ENCODE measurements around the gene ZNF428. TPM values are rescaled to one million over a fixed set of nuclear protein-coding genes. Genes with fewer than 3 reads are reported as not detected.
"Not testable (repeated sequence)": the region's sequence is repeated elsewhere in the genome, so short reads cannot be mapped to it uniquely, and the experiment has no call there.

Gene ZNF428
- total RNA-seq, 2 donors from 2014 or later, result 23.4 to 25.7 TPM

GRCh38 chr19:43652546-43652874 lies 33.1 kb upstream of the ZNF428 start:
- peak in 1 of 2 donors; percentile 9 for TF ChIP-seq CTCF (IDR thresholded peaks at IDR 0.05)
- Histone ChIP-seq H3K27ac (no peak overlapping the region), H3K27me3 (no peaks in the 10 kb centered on the region), H3K36me3 (peaks cover 29% of the 10 kb centered on the region), H3K4me1 (no peaks in the 10 kb centered on the region), H3K9me3 (no peaks in the 10 kb centered on the region), H3K4me3 (no peak overlapping the region)
- DNase-seq (ENCODE audit: low spot score), result no peak

- Histone ChIP-seq H3K4me1 (no peaks in the 10 kb centered on the region), H3K4me3 (no peak overlapping the region), H3K9me3 (no peaks in the 10 kb centered on the region), H3K36me3 (peaks cover 29% of the 10 kb centered on the region), H3K27me3 (no peaks in the 10 kb centered on the region), H3K27ac (no peak overlapping the region)
- peak; percentile 56 to 80 for TF ChIP-seq CTCF (IDR thresholded peaks at IDR 0.05)
- DNase-seq (ENCODE audit: low spot score), result no peak
Observed at GRCh38 chr19:43651758-43652545, 32.5 kb upstream of the ZNF428 start.

- not testable (repeated sequence) for H3K27me3 ChIP-seq; DNase-seq (ENCODE audit: low spot score); H3K9me3 ChIP-seq; H3K27ac ChIP-seq; H3K4me1 ChIP-seq; H3K4me3 ChIP-seq
- peaks cover 16% of the 10 kb centered on the region for H3K36me3 ChIP-seq
Observed at GRCh38 chr19:43650276-43650675, 30.8 kb upstream of the ZNF428 start.

GRCh38 chr19:43649514-43649913 lies 30.1 kb upstream of the ZNF428 start:
- TF ChIP-seq CTCF (IDR thresholded peaks at IDR 0.05), result no peak
- no peak overlapping the region for H3K4me3 ChIP-seq
- no peak for DNase-seq (ENCODE audit: low spot score)
- H3K27ac ChIP-seq, result no peak overlapping the region
- H3K9me3 ChIP-seq, result no peaks in the 10 kb centered on the region
- no peaks in the 10 kb centered on the region for H3K27me3 ChIP-seq
- H3K4me1 ChIP-seq, result no peaks in the 10 kb centered on the region
- peaks cover 16% of the 10 kb centered on the region for H3K36me3 ChIP-seq

- peaks cover 16% of the 10 kb centered on the region for H3K36me3 ChIP-seq
- no peak for DNase-seq (ENCODE audit: low spot score)
- no peak overlapping the region for H3K4me3 ChIP-seq
- no peaks in the 10 kb centered on the region for H3K27me3 ChIP-seq
- no peaks in the 10 kb centered on the region for H3K4me1 ChIP-seq
- no peak overlapping the region for H3K27ac ChIP-seq
- no peaks in the 10 kb centered on the region for H3K9me3 ChIP-seq
- TF ChIP-seq CTCF (IDR thresholded peaks at IDR 0.05), result no peak
Observed at GRCh38 chr19:43648633-43649032, 29.2 kb upstream of the ZNF428 start.

- Histone ChIP-seq H3K4me1 (peaks cover 0 to 10% of the 10 kb centered on the region in 2 donors), H3K27ac (no peak overlapping the region), H3K27me3 (no peaks in the 10 kb centered on the region), H3K9me3 (no peaks in the 10 kb centered on the region), H3K4me3 (no peak overlapping the region), H3K36me3 (peaks cover 11% of the 10 kb centered on the region)
- no peak for TF ChIP-seq CTCF (IDR thresholded peaks at IDR 0.05)
- DNase-seq (ENCODE audit: low spot score), result no peak
Observed at GRCh38 chr19:43644181-43644580, 24.8 kb upstream of the ZNF428 start.

Measured in right atrium auricular region (tissue), 2 donors.